K562 (cell line): ENCODE data around the gene SLC16A5. TPM values are rescaled to one million over a fixed set of nuclear protein-coding genes. Genes with fewer than 3 reads are reported as not detected.

ENCODE experiments used
- CBX2 ChIP-seq: fragments of 200-600 bp; sonication (generic); IDR thresholded peaks from one replicate; pipeline ENCODE4 v1.6.1; 2012; ENCODE audit warnings: mild to moderate bottlenecking, low read length, inconsistent platforms; ENCODE audit not compliant: insufficient read depth, poor library complexity, severe bottlenecking
- ESRRA ChIP-seq: fragments of 450-650 bp; IDR thresholded peaks from 2 replicates; pipeline ENCODE4 v1.6.1; 2014; ENCODE audit warnings: low read depth, mild to moderate bottlenecking, moderate library complexity, borderline replicate concordance
- ESRRB ChIP-seq: fragments of 250-450 bp; sonication (Bioruptor Pico); IDR thresholded peaks from 2 replicates; pipeline ENCODE4 v1.5.0; 2020; ENCODE audit warnings: mild to moderate bottlenecking, moderate library complexity, borderline replicate concordance
- SMAD2 ChIP-seq: fragments of 150-350 bp; IDR thresholded peaks from 2 replicates; pipeline ENCODE4 v1.6.1; 2014; ENCODE audit warnings: low read depth, mild to moderate bottlenecking, low read length
- TOE1 ChIP-seq, 2 experiments: fragments of 450-650 bp in 1 of 2; sonication (generic) in 1 of 2; formaldehyde crosslinking in 1 of 2; IDR thresholded peaks; 2 replicates each; pipeline versions ENCODE4 v1.7.1 to v1.8.0; 2016 to 2022; ENCODE audit warnings: borderline replicate concordance in 2 of 2, mild to moderate bottlenecking in 2 of 2, antibody characterized with exemption in 1 of 2, inconsistent platforms in 1 of 2, low read depth in 1 of 2, missing genetic modification reagents in 1 of 2, moderate library complexity in 1 of 2
- polyA plus RNA-seq, 8 experiments: library from polyadenylated mRNA; depleted of rRNA in 4 of 8; stranded (reverse) in 5 of 8; unstranded in 3 of 8; fragments of >200 nt; fragmentation: Nextera tagmentation in 2 of 8; fragmentation: Illumina TruSeq in 1 of 8; extraction: Ambion mirVana in 2 of 8; extraction: Trizol in 1 of 8; gene quantifications; 2 replicates each; pipeline versions ENCODE4 v1.2.1 to v1.2.3, GENCODE V29; 2011 to 2014; ENCODE audit warnings: inconsistent platforms in 1 of 8, missing spikeins in 1 of 8
- total RNA-seq, 7 experiments: library from RNA; depleted of rRNA in 6 of 7; stranded (reverse); fragments of >200 nt in 6 of 7; fragmentation: Illumina TruSeq in 2 of 7; extraction: Trizol in 2 of 7; gene quantifications; 2 replicates each; pipeline versions ENCODE4 v1.2.1 to v1.2.3, GENCODE V29; 2011 to 2021; ENCODE audit warnings: low replicate concordance in 1 of 7
- TF ChIP-seq, protein P1 (sequence below): fragments of 200-800 bp; sonication (Bioruptor generic); IDR thresholded peaks from 2 replicates; pipeline ENCODE4 v1.6.1; 2016; ENCODE audit warnings: missing genetic modification characterization, missing compliant biosample characterization
- TF ChIP-seq, protein P2 (sequence below), 2 experiments: fragments of 200-800 bp in 1 of 2; sonication (Bioruptor generic) in 1 of 2; sonication (generic) in 1 of 2; formaldehyde crosslinking in 1 of 2; IDR thresholded peaks in 1 of 2; conservative IDR thresholded peaks in 1 of 2; 2 replicates each; pipeline versions ENCODE4 v1.5.0 to v1.6.1; 2016 to 2020; ENCODE audit warnings: missing compliant biosample characterization in 1 of 2, missing genetic modification characterization in 1 of 2, missing genetic modification reagents in 1 of 2

Gene SLC16A5
- total and polyA plus RNA-seq, 9 of the 15 experiments (the other 6 are each of a cell fraction or from before 2014, with no cell fraction given) = 0.06 to 2.6 (median 0.91) TPM

DNA sequence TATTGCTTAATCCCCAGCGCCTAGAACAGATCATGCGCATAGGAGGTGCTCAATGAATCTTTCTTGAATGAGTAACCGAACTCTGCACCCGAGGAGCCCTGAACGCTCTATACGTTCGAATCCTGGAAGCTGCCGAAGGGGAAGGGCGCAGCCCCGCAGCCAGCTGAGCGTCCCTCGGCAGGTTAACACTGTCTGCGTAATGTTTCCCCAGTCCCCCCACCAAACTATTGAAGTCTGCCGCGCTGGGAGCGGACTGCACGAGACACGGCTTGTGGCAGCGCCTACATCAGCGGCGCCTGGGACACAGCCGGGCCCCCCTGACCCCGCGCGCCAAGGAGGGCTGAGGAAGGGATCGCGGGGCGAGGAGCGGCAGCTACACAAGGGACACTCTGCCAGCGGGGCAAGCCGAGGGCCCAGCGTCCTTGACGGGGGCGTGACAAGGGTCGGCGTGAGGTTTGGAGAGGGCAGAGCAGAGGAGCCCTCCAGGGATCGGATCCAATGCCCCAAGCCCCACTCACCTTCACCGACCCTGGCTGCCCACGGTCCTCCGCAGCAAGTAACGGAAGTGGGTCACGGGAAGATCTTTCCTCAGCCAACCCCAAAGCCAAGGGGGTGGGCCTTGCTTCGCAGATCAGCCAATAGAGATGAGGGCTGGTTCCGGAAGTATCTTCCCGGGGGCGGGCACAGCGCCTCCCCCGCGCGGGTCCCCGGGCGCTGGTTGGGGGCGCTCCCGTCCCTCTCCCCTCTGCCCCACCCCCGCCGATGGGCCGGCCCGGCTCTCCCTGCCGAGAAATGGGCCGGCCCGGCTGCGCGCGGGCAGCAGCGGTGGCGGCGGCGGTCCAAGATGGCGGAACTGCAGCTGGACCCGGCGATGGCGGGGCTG, 41.1 kb upstream of the SLC16A5 start, which contains the start of the genes ATP5PD and KCTD2 (continued):
- no peak for TF ChIP-seq TOE1 (IDR thresholded peaks at IDR 0.05; ENCODE audit: borderline replicate concordance)
- TF ChIP-seq TOE1 (CRISPR knock-in tag; IDR thresholded peaks at IDR 0.05; ENCODE audit: borderline replicate concordance, low read depth) = no peak
- TF ChIP-seq, protein P1, sequence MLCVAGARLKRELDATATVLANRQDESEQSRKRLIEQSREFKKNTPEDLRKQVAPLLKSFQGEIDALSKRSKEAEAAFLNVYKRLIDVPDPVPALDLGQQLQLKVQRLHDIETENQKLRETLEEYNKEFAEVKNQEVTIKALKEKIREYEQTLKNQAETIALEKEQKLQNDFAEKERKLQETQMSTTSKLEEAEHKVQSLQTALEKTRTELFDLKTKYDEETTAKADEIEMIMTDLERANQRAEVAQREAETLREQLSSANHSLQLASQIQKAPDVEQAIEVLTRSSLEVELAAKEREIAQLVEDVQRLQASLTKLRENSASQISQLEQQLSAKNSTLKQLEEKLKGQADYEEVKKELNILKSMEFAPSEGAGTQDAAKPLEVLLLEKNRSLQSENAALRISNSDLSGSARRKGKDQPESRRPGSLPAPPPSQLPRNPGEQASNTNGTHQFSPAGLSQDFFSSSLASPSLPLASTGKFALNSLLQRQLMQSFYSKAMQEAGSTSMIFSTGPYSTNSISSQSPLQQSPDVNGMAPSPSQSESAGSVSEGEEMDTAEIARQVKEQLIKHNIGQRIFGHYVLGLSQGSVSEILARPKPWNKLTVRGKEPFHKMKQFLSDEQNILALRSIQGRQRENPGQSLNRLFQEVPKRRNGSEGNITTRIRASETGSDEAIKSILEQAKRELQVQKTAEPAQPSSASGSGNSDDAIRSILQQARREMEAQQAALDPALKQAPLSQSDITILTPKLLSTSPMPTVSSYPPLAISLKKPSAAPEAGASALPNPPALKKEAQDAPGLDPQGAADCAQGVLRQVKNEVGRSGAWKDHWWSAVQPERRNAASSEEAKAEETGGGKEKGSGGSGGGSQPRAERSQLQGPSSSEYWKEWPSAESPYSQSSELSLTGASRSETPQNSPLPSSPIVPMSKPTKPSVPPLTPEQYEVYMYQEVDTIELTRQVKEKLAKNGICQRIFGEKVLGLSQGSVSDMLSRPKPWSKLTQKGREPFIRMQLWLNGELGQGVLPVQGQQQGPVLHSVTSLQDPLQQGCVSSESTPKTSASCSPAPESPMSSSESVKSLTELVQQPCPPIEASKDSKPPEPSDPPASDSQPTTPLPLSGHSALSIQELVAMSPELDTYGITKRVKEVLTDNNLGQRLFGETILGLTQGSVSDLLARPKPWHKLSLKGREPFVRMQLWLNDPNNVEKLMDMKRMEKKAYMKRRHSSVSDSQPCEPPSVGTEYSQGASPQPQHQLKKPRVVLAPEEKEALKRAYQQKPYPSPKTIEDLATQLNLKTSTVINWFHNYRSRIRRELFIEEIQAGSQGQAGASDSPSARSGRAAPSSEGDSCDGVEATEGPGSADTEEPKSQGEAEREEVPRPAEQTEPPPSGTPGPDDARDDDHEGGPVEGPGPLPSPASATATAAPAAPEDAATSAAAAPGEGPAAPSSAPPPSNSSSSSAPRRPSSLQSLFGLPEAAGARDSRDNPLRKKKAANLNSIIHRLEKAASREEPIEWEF (CRISPR knock-in tag) = no peak
- TF ChIP-seq CBX2 = no peak
- TF ChIP-seq, protein P2, sequence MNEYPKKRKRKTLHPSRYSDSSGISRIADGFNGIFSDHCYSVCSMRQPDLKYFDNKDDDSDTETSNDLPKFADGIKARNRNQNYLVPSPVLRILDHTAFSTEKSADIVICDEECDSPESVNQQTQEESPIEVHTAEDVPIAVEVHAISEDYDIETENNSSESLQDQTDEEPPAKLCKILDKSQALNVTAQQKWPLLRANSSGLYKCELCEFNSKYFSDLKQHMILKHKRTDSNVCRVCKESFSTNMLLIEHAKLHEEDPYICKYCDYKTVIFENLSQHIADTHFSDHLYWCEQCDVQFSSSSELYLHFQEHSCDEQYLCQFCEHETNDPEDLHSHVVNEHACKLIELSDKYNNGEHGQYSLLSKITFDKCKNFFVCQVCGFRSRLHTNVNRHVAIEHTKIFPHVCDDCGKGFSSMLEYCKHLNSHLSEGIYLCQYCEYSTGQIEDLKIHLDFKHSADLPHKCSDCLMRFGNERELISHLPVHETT (CRISPR knock-in tag; conservative IDR thresholded peaks at IDR 0.05 in 1 of 2, IDR thresholded peaks at IDR 0.05 in 1 of 2) = peak in 1 of 2 experiments; percentile 91; a peak in 2 of 4 replicates
- no peak for TF ChIP-seq ESRRB
- peak; percentile 93 for TF ChIP-seq ESRRA
- no peak for TF ChIP-seq SMAD2
